HG02571 (cell line): ENCODE data around the gene TUFT1.
"Not testable (repeated sequence)": the region's sequence is repeated elsewhere in the genome, so short reads cannot be mapped to it uniquely, and the experiment has no call there.

Experiments
- ATAC-seq: cut with Tn5 transposase; IDR thresholded peaks from one replicate; pipeline ENCODE4 v1.9.1; 2021; ENCODE audit warnings: mild to moderate bottlenecking, moderate library complexity; ENCODE audit not compliant: unreplicated experiment

The TUFT1 gene

GRCh38 chr1:151578941-151579340, 38.8 kb downstream of the TUFT1 start:
- no peak for ATAC-seq

- ATAC-seq, result no peak
These were observed 39.5 kb downstream of the TUFT1 start for GRCh38 chr1:151579436-151580225.

GRCh38 chr1:151581451-151581850, 41.3 kb downstream of the TUFT1 start:
- no peak for ATAC-seq

GRCh38 chr1:151581921-151582320, 41.8 kb downstream of the TUFT1 start:
- no peak for ATAC-seq

GRCh38 chr1:151583796-151584195, 43.7 kb downstream of the TUFT1 start:
- ATAC-seq, result no peak

GRCh38 chr1:151584278-151584677, 44.2 kb downstream of the TUFT1 start:
- no peak for ATAC-seq

- ATAC-seq, result no peak
These were observed 44.7 kb downstream of the TUFT1 start for GRCh38 chr1:151584780-151585179.

GRCh38 chr1:151585622-151586021, 45.5 kb downstream of the TUFT1 start:
- ATAC-seq, result no peak

GRCh38 chr1:151590961-151591360, 50.9 kb downstream of the TUFT1 start:
- ATAC-seq, result no peak

- ATAC-seq, result no peak
These were observed 53.6 kb downstream of the TUFT1 start for GRCh38 chr1:151593730-151594129.

- ATAC-seq, result no peak
These were observed 54.1 kb downstream of the TUFT1 start for GRCh38 chr1:151594143-151594625.

GRCh38 chr1:151596166-151596953, 56.3 kb downstream of the TUFT1 start:
- no peak for ATAC-seq

- ATAC-seq, result not testable (repeated sequence)
These were observed 62.4 kb downstream of the TUFT1 start for GRCh38 chr1:151602550-151602949.

- ATAC-seq, result no peak
These were observed 64.2 kb downstream of the TUFT1 start for GRCh38 chr1:151604291-151604690.

GRCh38 chr1:151606384-151606783, 66.3 kb downstream of the TUFT1 start:
- no peak for ATAC-seq

GRCh38 chr1:151606857-151607256, 66.7 kb downstream of the TUFT1 start:
- no peak for ATAC-seq

- no peak for ATAC-seq
These were observed 70.0 kb downstream of the TUFT1 start for GRCh38 chr1:151610142-151610541.

- ATAC-seq, result no peak
These were observed 71.2 kb downstream of the TUFT1 start for GRCh38 chr1:151611288-151611790.

GRCh38 chr1:151611832-151612500, 71.9 kb downstream of the TUFT1 start, which contains the start of gene SNX27:
SNX27 (plus strand) TSS chr1:151612050; CDS start chr1:151612202, 152 bp downstream.
- peak; percentile 93 for ATAC-seq

- no peak for ATAC-seq
These were observed 72.6 kb downstream of the TUFT1 start for GRCh38 chr1:151612501-151613281.
